ENCODE results near the gene SEM1.
"Not testable (repeated sequence)": the region's sequence is repeated elsewhere in the genome, so short reads cannot be mapped to it uniquely, and the experiment has no call there.

SEM1 gene

GRCh38 chr7:96707901-96708774 lies 1.5 kb downstream of the SEM1 start:
- DNase-seq (ENCODE audit: insufficient read length, low spot score), result no peak
- FAIRE-seq, result no peak

DNA sequence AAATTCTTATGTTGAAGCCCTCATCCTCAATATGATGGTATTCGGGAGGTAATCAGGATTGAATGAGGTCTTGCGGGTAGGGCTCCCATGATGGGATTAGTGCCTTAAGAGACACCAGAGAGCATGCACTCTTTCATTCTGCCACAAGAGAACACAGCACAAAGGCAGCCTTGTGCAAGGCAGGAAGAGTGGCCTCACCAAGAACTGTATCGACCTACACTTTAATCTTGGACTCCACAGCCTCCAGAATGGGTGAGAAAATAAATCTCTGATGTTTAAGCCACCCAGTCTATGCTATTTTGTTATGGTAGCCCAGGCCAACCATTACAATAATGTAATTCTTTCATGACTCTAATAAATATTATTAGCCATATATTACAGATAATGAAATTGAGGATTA lies 8.4 kb downstream of the SEM1 start:
- FAIRE-seq, result no peak
- no peak for DNase-seq (ENCODE audit: insufficient read length, low spot score)

- no peak for DNase-seq (ENCODE audit: insufficient read length, low spot score)
- no peak for FAIRE-seq
Measured at GRCh38 chr7:96700516-96700915, 9.1 kb downstream of the SEM1 start.

DNA sequence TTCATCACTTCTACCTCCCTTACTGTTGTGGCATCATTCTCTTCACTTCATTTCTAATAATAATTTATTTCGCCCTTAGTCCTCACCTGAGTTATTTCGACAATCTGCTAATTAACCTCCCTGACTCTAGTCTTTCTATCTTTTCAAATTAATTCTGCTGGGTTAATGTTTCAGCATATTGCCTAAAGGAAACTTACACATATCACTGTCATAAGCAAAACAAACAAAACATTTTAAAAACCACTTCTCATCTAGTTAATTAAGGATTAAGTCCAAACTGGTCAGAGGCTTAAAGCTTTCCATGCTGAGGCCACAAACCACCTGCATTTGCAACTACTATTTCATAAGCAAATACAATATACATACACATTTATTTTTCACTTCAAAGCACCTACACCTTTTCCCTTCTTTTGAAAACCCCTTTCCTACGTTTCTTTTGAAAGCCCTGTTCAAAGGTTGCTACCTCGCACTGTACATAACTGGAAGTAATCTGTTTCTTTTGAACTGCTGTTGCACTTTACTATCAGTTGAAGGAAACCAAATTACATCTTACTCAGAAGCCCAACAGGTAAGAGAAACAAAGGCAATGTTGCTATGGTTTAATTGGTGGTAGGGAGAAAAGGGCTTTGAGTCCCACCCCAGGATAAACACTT lies 10.3 kb downstream of the SEM1 start:
- no peak for FAIRE-seq
- no peak for DNase-seq (ENCODE audit: insufficient read length, low spot score)

DNA sequence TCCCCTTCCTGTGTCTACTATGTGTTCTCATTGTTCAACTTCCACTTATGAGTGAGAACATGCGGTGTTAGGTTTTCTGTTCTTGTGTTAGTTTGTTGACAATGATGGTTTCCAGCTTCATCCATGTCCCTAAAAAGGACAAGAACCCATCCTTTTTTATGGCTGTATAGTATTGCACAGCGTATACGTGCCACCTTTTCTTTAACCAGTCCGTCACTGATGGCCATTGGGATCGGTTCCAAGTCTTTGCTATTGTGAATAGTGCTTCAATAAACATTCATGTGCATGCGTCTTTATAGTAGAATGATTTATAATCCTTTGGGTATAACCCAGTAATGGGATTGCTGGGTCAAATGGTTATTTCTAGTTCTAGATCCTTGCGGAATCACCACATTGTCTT lies 11.2 kb downstream of the SEM1 start:
- FAIRE-seq; DNase-seq (ENCODE audit: insufficient read length, low spot score): not testable (repeated sequence)

DNA sequence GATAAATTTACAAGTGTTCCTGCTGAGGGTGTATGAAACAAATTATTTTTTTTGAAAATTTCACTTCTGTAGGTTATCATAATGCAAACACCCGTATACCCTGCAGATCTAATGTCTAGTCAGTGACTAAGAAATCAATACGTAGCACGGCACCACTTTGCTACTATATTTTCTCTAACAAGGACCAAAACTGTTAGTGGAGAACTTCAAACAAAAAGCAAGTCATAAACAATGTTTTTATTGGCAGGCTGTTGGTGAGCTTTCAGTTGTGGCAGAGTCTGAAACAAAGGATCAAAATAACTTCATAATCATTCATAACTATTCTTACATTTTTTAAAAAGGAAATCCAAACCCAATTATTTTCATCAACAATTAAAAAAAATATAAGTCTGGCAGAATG lies 11.8 kb downstream of the SEM1 start:
- no peak for DNase-seq (ENCODE audit: insufficient read length, low spot score)
- no peak for FAIRE-seq

DNA sequence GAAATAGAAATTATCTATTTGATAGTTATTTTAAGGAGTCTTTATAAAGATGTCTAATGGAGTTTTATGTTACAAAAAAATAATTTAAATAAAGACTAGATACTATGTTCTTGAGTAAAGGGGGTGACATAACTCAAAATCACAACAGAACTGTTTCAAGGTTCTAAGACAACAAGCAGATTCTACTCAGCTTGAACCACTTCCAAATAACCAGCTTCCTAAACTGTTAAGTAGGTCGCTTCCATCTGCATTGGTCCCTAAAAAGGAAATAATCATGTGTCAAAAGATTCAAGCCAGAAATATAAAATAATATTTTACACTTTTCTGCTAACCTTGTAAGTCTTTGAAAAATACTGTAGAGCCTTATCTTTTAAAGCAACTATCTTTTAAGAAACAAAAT lies 14.1 kb downstream of the SEM1 start:
- FAIRE-seq (no peak), DNase-seq (ENCODE audit: insufficient read length, low spot score) (no peak)

GRCh38 chr7:96694082-96694481 lies 15.6 kb downstream of the SEM1 start:
- no peak for FAIRE-seq
- DNase-seq (ENCODE audit: insufficient read length, low spot score), result no peak

GRCh38 chr7:96691702-96692101 lies 17.9 kb downstream of the SEM1 start:
- DNase-seq (ENCODE audit: insufficient read length, low spot score), result no peak
- FAIRE-seq, result no peak

DNA sequence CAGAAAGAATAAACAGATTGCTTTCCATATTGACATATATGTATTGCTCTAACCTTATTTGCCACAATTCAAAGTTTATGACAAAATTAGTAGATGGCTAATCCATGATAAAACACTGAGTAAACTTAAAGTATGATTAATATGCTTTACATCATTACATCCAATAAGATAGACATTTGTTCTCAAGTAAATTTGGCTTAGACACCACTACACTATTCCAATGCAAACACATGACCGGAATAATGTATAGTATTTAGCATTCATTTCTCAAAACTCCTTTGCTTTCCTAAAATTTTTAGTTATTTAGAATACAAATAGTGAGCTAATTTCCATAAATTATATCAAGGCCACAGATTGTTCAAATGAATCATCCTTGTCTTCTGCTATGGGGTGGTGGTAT lies 20.2 kb downstream of the SEM1 start:
- FAIRE-seq (no peak), DNase-seq (ENCODE audit: insufficient read length, low spot score) (no peak)

GRCh38 chr7:96686305-96686704 lies 23.3 kb downstream of the SEM1 start:
- no peak for DNase-seq (ENCODE audit: insufficient read length, low spot score)
- no peak for FAIRE-seq

GRCh38 chr7:96685755-96686154 lies 23.9 kb downstream of the SEM1 start:
- DNase-seq (ENCODE audit: insufficient read length, low spot score) (no peak), FAIRE-seq (no peak)

- DNase-seq (ENCODE audit: insufficient read length, low spot score) (no peak), FAIRE-seq (no peak)
Measured at GRCh38 chr7:96685353-96685752, 24.3 kb downstream of the SEM1 start.

DNA sequence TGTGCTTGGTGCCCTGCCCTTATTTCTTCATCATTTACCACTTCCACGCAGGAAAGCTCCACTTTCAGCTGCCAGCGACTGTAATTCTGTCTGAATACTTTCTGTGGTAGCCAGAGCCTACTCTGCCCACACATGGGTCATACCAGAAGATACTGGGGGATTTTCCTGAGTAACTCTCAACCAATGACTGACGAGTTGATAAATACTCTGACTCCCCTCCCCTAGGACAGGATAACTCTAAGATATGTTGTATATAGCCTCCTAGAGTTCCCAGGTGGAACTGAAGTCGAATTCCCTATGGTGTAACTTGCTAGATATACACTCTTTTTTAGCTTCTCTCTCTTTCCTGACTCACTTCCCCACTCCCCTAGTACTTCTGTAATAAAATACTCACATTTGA lies 29.8 kb downstream of the SEM1 start:
- no peak for DNase-seq (ENCODE audit: insufficient read length, low spot score)
- FAIRE-seq, result no peak

- DNase-seq (ENCODE audit: insufficient read length, low spot score), result no peak
- no peak for FAIRE-seq
Measured at GRCh38 chr7:96676919-96677318, 32.7 kb downstream of the SEM1 start.

DNA sequence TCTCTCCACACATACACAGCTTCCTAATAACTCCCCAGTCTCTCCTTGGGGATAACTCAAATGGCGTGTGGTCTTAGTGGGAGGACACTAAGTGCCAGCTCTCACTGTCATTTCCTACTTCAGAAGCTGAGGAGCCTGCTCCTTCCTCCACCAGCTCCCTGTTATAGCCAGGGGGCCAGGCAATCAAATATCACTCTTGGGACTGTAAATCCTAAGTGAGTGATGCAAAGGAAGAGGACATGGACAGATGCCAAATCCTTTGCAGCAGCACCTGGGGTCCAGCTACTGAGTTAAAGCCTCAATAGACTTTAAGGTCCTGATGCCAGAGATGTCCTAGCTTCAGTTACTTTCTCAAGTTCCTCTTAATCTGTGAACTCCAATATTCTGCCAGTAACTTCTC lies 34.1 kb downstream of the SEM1 start:
- no peak for DNase-seq (ENCODE audit: insufficient read length, low spot score)
- FAIRE-seq, result no peak

DNA sequence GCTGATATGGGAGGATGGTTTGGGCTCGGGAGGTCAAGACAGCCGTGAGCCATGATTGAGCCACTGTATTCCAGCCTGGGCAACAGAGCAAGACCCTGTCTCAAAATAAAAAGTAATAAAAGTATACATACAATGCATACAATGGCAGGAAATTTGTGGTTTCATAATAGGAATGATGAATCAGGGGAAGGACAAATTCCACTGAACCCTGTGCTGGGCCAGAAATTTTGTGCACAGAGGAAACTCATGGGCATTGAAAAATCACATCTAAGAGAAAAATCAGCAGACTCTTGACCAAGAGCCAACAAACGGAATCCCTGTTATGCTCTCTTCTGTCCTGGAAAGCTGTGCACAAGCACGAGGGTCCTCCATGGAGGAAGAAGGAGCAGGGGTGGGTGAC lies 35.1 kb downstream of the SEM1 start:
- FAIRE-seq (no peak), DNase-seq (ENCODE audit: insufficient read length, low spot score) (no peak)

DNA sequence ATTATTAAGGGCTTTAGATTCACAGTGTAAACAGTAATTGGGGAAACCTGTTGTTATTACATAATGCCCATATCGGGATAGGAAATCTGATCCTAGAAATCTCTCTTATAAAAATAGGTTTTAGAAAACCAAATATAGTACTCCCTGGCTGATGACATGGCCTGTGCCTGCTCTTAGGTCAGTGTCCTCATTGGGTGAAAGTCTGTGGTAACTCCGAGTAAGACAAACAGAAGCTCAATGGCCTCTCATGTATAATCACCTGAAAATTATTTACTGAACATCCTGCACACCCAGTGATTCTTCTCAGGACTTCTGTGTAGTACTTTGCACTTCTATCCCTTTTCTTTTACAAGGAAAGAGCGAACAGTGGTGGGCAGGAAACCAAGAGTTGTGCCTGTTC lies 37.8 kb downstream of the SEM1 start:
- FAIRE-seq, result no peak
- no peak for DNase-seq (ENCODE audit: insufficient read length, low spot score)

DNA sequence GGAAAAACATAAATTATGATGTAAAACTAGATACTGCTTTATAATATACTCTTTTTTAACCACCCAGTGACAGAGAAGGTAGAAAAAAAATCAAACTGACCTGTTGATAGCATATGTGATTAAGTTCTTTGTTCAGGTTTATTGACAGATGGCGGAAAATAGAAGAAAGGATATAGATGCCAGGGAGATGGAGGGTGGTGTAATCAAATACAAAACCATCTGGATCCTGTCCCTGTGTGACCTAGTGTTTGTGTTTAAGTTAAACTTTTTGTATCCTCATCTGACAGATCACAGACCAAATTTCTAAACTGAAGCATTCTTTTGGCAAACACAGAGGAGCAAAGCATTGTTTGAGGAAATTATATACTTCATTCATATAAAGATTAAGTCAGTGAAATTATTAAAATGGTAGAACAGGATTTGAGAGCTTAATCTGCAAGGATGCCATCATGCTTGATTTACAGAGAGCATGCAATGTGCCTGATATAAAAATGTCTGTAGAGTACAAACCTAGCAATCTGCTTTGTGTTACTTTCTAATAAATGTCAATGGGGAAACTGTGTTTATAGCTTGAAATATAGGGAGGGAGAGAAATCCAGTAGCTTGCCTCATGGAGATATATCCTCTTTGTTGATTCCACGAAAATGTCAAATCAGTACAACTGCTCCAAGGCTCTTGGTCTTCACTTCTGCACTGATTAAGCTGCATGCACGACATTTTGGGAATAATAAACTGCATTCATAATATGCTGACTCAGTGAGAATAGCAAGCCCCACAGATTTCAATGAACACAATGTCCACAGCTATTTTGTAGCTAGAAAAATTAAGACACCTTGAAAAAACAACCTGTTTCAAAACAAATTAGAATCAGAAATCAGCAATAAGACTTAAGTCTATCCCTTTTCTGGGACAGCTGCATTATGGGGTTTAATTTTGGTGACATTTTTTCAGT lies 39.0 kb downstream of the SEM1 start:
- DNase-seq (ENCODE audit: insufficient read length, low spot score), result no peak
- no peak for FAIRE-seq

GRCh38 chr7:96669812-96670211 lies 39.8 kb downstream of the SEM1 start:
- FAIRE-seq (no peak), DNase-seq (ENCODE audit: insufficient read length, low spot score) (no peak)

GRCh38 chr7:96667026-96667425 lies 42.6 kb downstream of the SEM1 start:
- DNase-seq (ENCODE audit: insufficient read length, low spot score), result no peak

More at GRCh38 chr7:96667026-96667425, 42.6 kb downstream of the SEM1 start:
- FAIRE-seq, result no peak

Measured in HTR-8/SVneo (cell line).